GM18505 (cell line): ENCODE results near the gene LGALS16.
"Not testable (repeated sequence)": the region's sequence is repeated elsewhere in the genome, so short reads cannot be mapped to it uniquely, and the experiment has no call there.

ENCODE experiments used
- ATAC-seq: cut with Tn5 transposase; IDR thresholded peaks from one replicate; pipeline ENCODE4 v1.9.1; 2021; ENCODE audit not compliant: unreplicated experiment
- POLR2A ChIP-seq: IDR thresholded peaks from 4 replicates; pipeline ENCODE4 v1.6.1; 2011; ENCODE audit warnings: borderline replicate concordance; ENCODE audit not compliant: insufficient read depth, insufficient read length; ENCODE audit errors: extremely low read depth

Gene LGALS16

DNA sequence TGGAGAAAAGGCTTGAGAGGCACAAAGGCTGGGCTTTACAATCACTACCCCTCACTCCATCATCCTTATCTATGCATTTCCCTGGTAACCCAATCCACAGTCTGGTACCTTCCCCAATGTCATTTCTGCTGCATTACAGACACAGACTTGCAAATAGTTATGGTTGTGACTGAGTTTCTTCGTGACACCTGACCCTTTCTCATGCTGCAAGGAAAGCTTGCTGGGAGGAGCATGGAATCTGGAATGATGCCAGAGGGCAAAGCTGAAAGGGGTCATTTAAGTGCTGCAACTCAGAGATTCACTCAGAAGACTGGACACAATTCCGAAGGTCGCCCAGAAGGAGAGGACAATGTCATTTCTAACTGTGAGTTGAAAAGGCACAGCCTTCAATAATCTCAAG lies at the start of gene LGALS16:
Gene LGALS16, plus strand, starts transcription at position 301 of the 400 bp plus-strand sequence. Its CDS starts 49 bp downstream, at position 350.
- no peak for TF ChIP-seq POLR2A
- ATAC-seq, result no peak

- no peak for TF ChIP-seq POLR2A
- no peak for ATAC-seq
These were observed 48.7 kb upstream of the LGALS16 start for GRCh38 chr19:39607021-39607420.

GRCh38 chr19:39607561-39607960 lies 48.2 kb upstream of the LGALS16 start:
- TF ChIP-seq POLR2A, result no peak
- ATAC-seq, result no peak

GRCh38 chr19:39613597-39613996 lies 42.1 kb upstream of the LGALS16 start:
- no peak for ATAC-seq
- TF ChIP-seq POLR2A, result no peak

- no peak for TF ChIP-seq POLR2A
- no peak for ATAC-seq
These were observed 38.0 kb upstream of the LGALS16 start for GRCh38 chr19:39617745-39618144.

DNA sequence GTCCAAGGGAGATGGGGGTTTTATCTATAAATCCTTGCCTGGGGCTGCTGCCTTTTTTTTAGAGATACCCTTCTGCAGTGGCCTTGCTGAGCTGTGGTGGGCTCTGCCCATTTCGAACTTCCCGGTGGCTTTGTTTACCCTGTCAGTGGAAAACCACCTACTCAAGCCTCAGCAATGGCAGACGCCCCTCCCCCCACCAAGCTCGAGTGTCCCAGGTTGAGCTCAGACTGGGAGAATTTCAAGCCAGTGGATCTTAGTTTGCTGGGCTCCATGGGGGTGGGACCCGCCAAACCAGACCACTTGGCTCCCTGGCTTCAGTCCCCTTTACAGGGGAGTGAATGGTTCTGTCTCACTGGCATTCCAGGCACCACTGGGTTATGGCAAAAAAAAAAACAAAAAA lies 31.8 kb upstream of the LGALS16 start:
- no peak for ATAC-seq
- no peak for TF ChIP-seq POLR2A

GRCh38 chr19:39627631-39628030 lies 28.1 kb upstream of the LGALS16 start:
- not testable (repeated sequence) for ATAC-seq

GRCh38 chr19:39631178-39631577 lies 24.5 kb upstream of the LGALS16 start:
- no peak for ATAC-seq
- TF ChIP-seq POLR2A, result no peak

DNA sequence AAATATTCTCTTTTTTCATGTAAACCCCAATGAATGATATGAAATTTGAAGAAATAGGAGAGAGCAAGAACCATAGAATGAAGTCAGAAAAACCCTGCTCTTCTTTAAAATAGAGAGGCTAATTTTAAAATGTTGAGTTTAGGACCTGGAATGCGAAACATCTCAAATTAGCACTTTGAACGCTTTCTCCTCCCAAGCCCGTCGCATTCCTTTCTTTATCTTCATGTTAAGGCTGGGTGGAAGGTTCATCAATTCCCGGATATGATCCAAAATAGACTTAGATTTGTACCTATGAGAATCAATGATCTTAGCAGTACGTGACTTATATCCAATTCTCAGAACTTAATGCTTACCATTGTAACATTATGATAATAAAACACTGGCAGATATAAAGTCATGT lies 24.1 kb upstream of the LGALS16 start:
- TF ChIP-seq POLR2A, result no peak
- no peak for ATAC-seq

DNA sequence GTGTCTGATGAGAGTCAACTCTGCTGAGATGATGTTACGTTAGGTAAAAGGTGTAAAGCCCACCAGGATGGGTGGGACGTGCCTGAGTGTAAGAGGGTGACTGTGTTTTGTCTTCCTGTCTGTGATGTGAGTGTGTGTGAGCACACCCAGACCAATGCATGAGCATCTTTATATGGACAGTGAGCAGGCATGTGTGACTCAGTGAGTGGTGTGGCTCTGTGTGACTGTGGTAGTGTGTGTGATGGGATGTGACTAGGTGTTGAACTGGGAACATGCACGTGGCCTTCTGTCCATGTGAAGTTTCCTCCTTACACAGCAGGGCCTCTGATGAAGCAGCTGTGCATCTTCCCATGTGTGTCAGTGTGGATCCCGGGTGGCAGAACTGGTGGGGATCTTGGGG lies 17.8 kb upstream of the LGALS16 start:
- no peak for ATAC-seq
- no peak for TF ChIP-seq POLR2A

DNA sequence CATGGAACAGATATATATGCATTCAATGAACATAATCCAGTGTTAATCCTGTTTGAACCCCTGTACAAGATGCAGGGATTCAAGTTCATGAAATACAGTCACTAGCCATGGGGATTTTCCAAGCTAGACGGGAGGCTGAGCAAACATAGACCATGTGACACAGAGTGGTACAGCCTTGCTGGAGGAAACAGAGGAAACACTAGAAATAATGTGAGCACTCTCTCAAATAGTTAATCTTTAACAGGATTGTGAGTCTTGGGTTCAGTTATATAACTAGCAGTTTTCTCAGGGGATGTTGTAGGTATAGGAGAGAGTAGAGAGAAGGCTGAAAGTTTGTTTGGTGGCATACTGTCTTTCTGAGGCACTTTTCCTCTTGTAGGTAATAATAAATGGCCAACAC lies 13.9 kb upstream of the LGALS16 start:
- no peak for TF ChIP-seq POLR2A
- no peak for ATAC-seq

DNA sequence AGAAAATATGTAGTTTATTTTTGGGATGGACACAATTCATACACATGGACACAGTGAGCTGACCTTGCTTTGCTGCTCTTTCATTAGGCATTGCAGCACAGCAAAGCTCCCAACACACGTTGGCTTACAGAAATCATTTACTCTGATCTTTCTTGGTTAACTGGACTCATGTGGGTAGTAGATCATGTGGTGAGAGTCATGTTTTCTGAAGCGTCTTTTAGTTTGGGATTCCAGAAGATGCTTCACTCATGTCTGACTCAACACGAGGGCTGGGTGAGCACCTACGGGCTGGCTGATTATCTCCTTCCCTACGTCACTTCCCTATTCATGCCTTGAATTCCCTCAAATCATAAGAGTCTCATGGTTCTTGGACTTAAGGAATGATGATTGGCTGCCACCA lies 12.1 kb upstream of the LGALS16 start:
- no peak for ATAC-seq

DNA sequence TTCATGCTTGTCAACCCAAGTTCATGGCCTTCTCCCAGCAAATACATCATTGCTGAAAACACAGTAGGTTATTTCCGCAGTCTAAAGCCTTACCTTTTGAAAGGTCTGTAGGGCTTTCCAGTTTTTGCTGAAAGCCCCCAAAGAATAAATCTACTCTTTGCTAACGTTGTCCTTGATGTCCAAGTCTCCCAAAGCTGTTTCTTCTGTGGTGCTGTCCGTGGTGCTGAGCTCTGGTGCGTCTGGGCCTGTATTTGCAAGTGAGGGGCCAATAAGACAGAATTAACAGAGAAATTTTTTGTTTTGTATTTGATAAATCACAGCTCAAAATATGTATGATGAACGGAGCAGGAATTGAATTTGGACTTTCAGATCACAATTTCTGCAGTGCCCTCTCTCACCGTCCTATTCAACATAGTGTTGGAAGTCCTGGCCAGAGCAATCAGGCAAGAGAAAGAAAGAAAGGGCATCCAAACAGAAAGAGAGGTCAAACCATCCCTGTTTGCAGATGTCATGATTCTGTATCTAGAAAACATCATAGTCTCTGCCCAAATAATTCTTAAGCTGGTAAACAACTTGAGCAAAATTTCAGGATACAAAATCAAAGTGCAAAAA lies 9.8 kb upstream of the LGALS16 start:
- no peak for TF ChIP-seq POLR2A
- ATAC-seq, result no peak

More for the DNA sequence above, 12.1 kb upstream of the LGALS16 start:
- no peak for TF ChIP-seq POLR2A

DNA sequence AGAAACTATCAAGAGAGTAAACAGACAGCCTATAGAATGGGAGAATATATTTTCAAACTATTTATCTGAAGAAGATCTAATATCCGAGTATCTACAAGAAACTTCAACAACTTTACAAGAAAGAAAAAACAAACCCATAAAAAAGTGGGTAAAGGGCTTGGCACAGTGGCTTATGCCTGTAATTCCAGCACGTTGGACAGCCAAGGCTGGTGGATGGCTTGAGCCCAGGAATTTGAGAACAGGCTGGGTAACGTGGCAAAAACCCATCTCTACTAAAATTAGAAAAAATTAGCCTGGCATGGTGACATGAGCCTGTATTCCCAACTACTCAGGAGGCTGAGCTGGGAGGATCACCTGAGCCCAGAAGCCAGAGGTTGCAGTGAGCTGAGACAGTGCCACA lies 7.8 kb upstream of the LGALS16 start:
- no peak for TF ChIP-seq POLR2A
- ATAC-seq, result no peak

DNA sequence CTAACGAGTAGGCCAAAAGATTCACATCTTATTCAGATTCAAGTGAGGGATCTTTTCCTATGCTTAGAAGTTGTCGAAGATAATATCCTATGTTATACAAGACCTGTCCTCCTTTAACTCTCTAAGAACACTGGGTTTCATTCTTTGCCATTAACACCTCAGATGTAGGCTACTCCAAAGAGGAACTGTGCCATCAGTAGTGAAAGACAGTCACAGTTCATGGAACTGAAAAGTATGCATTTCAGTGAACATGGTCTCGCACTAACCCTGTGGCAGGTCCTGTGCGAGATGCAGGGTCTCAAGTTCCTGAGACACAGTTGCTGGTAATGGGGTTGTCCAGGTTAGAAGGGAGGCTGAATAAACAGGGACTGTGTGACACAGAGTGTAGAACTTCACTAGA lies 4.1 kb downstream of the LGALS16 start:
- TF ChIP-seq POLR2A, result no peak
- no peak for ATAC-seq
